Heart left ventricle (tissue), 13 donors: ENCODE measurements around the gene AZIN2.

Experiments
- CTCF ChIP-seq, 12 donors: fragments of 200-600 bp; sonication (generic) in 4 of 12; IDR thresholded peaks; one replicate each; pipeline versions ENCODE4 v1.5.0 to v1.8.0; 2018 to 2022; ENCODE audit warnings: antibody characterized with exemption in 12 of 12, mild to moderate bottlenecking in 5 of 12
- POLR2A ChIP-seq, 2 donors: fragments of 450-650 bp; IDR thresholded peaks; one replicate each; pipeline ENCODE4 v1.6.1; 2017; ENCODE audit warnings: antibody characterized with exemption in 2 of 2, mild to moderate bottlenecking in 2 of 2, moderate library complexity in 2 of 2
- donor health status: ischemic (EF 13 %, LVEDD 7.1; RV severe dilation, severe dysfunction).
- donor health status: DM: no; HTN: yes; CAD: no.
- donor health status: DM: no; HTN: no; CAD: no.
- donor health status: ischemic (EF 25% LVEDD 6.9; RV normal size, moderate dysfunction).
- donor health status: ischemic (EF 25% LVEDD 5.7; RV mildly dilated, moderate dysfunction).
- donor health status: ischemic (EF 35%, LVEDD 5.7; RV mildly dilated, moderate dysfunction).
- donor health status: nonischemic (EF 11% LVEDD 7.7; RV severe dilation, severe dysfunction).
- donor health status: DM: yes; HTN: yes; CAD: no.
- donor health status: PGD.
- donor health status: ischemic (EF 29% LVEDD 5.4; RV normal size, mild dysfunction).
- donor health status: nonischemic (EF 23%, LVEDD 6.1; RV moderate dilation, normal function).

GRCh38 chr1:33070628-33071027 lies 10.3 kb upstream of the AZIN2 start:
- TF ChIP-seq CTCF (IDR thresholded peaks at IDR 0.05) (no peak), POLR2A (IDR thresholded peaks at IDR 0.05) (no peak)
